ENCODE measurements around the gene DEFB114.

Gene DEFB114

GRCh38 chr6:49937811-49938210, 26.2 kb downstream of the DEFB114 start:
- Histone ChIP-seq H3K4me1 (ENCODE audit: insufficient read depth, insufficient read length) (no peaks in the 10 kb centered on the region), H3K9ac (ENCODE audit: insufficient read length, low read depth) (no peak overlapping the region), H3K9me3 (ENCODE audit: insufficient read depth, low read length) (no peaks in the 10 kb centered on the region), H3K36me3 (ENCODE audit: insufficient read depth, insufficient read length, low read length) (no peaks in the 10 kb centered on the region), H3K27me3 (ENCODE audit: insufficient read depth, insufficient read length) (no peaks in the 10 kb centered on the region), H3K4me3 (ENCODE audit: insufficient read length, low read depth) (no peak overlapping the region)
- TF ChIP-seq SUZ12 (IDR thresholded peaks at IDR 0.05; ENCODE audit: extremely low read depth, insufficient read depth, insufficient read length) (no peak), ZNF274 (IDR thresholded peaks at IDR 0.05; ENCODE audit: low read depth, low read length) (no peak), YY1 (IDR thresholded peaks at IDR 0.05; ENCODE audit: insufficient read depth, insufficient read length) (no peak)
- DNase-seq (ENCODE audit: low read depth, low spot score), result no peak

- no peaks in the 10 kb centered on the region for H3K4me1 ChIP-seq (ENCODE audit: insufficient read depth, insufficient read length)
Measured at GRCh38 chr6:49937017-49937416, 26.9 kb downstream of the DEFB114 start.

GRCh38 chr6:49935387-49935786, 28.6 kb downstream of the DEFB114 start:
- Histone ChIP-seq H3K9me3 (ENCODE audit: insufficient read depth, low read length) (no peaks in the 10 kb centered on the region), H3K4me1 (ENCODE audit: insufficient read depth, insufficient read length) (no peaks in the 10 kb centered on the region), H3K4me3 (ENCODE audit: insufficient read length, low read depth) (no peak overlapping the region), H3K27me3 (ENCODE audit: insufficient read depth, insufficient read length) (no peaks in the 10 kb centered on the region), H3K9ac (ENCODE audit: insufficient read length, low read depth) (no peak overlapping the region), H3K36me3 (ENCODE audit: insufficient read depth, insufficient read length, low read length) (no peaks in the 10 kb centered on the region)
- TF ChIP-seq YY1 (IDR thresholded peaks at IDR 0.05; ENCODE audit: insufficient read depth, insufficient read length), result no peak
- no peak for TF ChIP-seq SUZ12 (IDR thresholded peaks at IDR 0.05; ENCODE audit: extremely low read depth, insufficient read depth, insufficient read length)
- TF ChIP-seq ZNF274 (IDR thresholded peaks at IDR 0.05; ENCODE audit: low read depth, low read length), result no peak
- no peak for DNase-seq (ENCODE audit: low read depth, low spot score)

More at GRCh38 chr6:49937017-49937416, 26.9 kb downstream of the DEFB114 start:
- H3K9me3 ChIP-seq (ENCODE audit: insufficient read depth, low read length), result no peaks in the 10 kb centered on the region
- TF ChIP-seq ZNF274 (IDR thresholded peaks at IDR 0.05; ENCODE audit: low read depth, low read length) (no peak), YY1 (IDR thresholded peaks at IDR 0.05; ENCODE audit: insufficient read depth, insufficient read length) (no peak), SUZ12 (IDR thresholded peaks at IDR 0.05; ENCODE audit: extremely low read depth, insufficient read depth, insufficient read length) (no peak)
- no peaks in the 10 kb centered on the region for H3K36me3 ChIP-seq (ENCODE audit: insufficient read depth, insufficient read length, low read length)
- no peak for DNase-seq (ENCODE audit: low read depth, low spot score)
- no peak overlapping the region for H3K9ac ChIP-seq (ENCODE audit: insufficient read length, low read depth)
- no peak overlapping the region for H3K4me3 ChIP-seq (ENCODE audit: insufficient read length, low read depth)
- H3K27me3 ChIP-seq (ENCODE audit: insufficient read depth, insufficient read length), result no peaks in the 10 kb centered on the region

- Histone ChIP-seq H3K36me3 (ENCODE audit: insufficient read depth, insufficient read length, low read length) (no peaks in the 10 kb centered on the region), H3K4me1 (ENCODE audit: insufficient read depth, insufficient read length) (no peaks in the 10 kb centered on the region), H3K9ac (ENCODE audit: insufficient read length, low read depth) (no peak overlapping the region), H3K27me3 (ENCODE audit: insufficient read depth, insufficient read length) (no peaks in the 10 kb centered on the region), H3K9me3 (ENCODE audit: insufficient read depth, low read length) (no peaks in the 10 kb centered on the region), H3K4me3 (ENCODE audit: insufficient read length, low read depth) (no peak overlapping the region)
- DNase-seq (ENCODE audit: low read depth, low spot score), result no peak
- TF ChIP-seq SUZ12 (IDR thresholded peaks at IDR 0.05; ENCODE audit: extremely low read depth, insufficient read depth, insufficient read length) (no peak), ZNF274 (IDR thresholded peaks at IDR 0.05; ENCODE audit: low read depth, low read length) (no peak), YY1 (IDR thresholded peaks at IDR 0.05; ENCODE audit: insufficient read depth, insufficient read length) (no peak)
Measured at GRCh38 chr6:49934770-49935169, 29.2 kb downstream of the DEFB114 start.

GRCh38 chr6:49933526-49933925, 30.4 kb downstream of the DEFB114 start:
- Histone ChIP-seq H3K9me3 (ENCODE audit: insufficient read depth, low read length) (no peaks in the 10 kb centered on the region), H3K4me1 (ENCODE audit: insufficient read depth, insufficient read length) (no peaks in the 10 kb centered on the region), H3K4me3 (ENCODE audit: insufficient read length, low read depth) (no peak overlapping the region), H3K9ac (ENCODE audit: insufficient read length, low read depth) (no peak overlapping the region), H3K36me3 (ENCODE audit: insufficient read depth, insufficient read length, low read length) (no peaks in the 10 kb centered on the region), H3K27me3 (ENCODE audit: insufficient read depth, insufficient read length) (no peaks in the 10 kb centered on the region)
- no peak for TF ChIP-seq ZNF274 (IDR thresholded peaks at IDR 0.05; ENCODE audit: low read depth, low read length)
- no peak for TF ChIP-seq YY1 (IDR thresholded peaks at IDR 0.05; ENCODE audit: insufficient read depth, insufficient read length)
- TF ChIP-seq SUZ12 (IDR thresholded peaks at IDR 0.05; ENCODE audit: extremely low read depth, insufficient read depth, insufficient read length), result no peak
- DNase-seq (ENCODE audit: low read depth, low spot score), result no peak

- Histone ChIP-seq H3K9me3 (ENCODE audit: insufficient read depth, low read length) (no peaks in the 10 kb centered on the region), H3K36me3 (ENCODE audit: insufficient read depth, insufficient read length, low read length) (no peaks in the 10 kb centered on the region), H3K4me1 (ENCODE audit: insufficient read depth, insufficient read length) (no peaks in the 10 kb centered on the region), H3K9ac (ENCODE audit: insufficient read length, low read depth) (no peak overlapping the region), H3K27me3 (ENCODE audit: insufficient read depth, insufficient read length) (no peaks in the 10 kb centered on the region), H3K4me3 (ENCODE audit: insufficient read length, low read depth) (no peak overlapping the region)
- TF ChIP-seq SUZ12 (IDR thresholded peaks at IDR 0.05; ENCODE audit: extremely low read depth, insufficient read depth, insufficient read length) (no peak), YY1 (IDR thresholded peaks at IDR 0.05; ENCODE audit: insufficient read depth, insufficient read length) (no peak), ZNF274 (IDR thresholded peaks at IDR 0.05; ENCODE audit: low read depth, low read length) (no peak)
- DNase-seq (ENCODE audit: low read depth, low spot score), result no peak
Measured at GRCh38 chr6:49929340-49929739, 34.6 kb downstream of the DEFB114 start.

GRCh38 chr6:49923826-49924225, 40.1 kb downstream of the DEFB114 start:
- H3K4me1 ChIP-seq (ENCODE audit: insufficient read depth, insufficient read length), result no peaks in the 10 kb centered on the region
- H3K36me3 ChIP-seq (ENCODE audit: insufficient read depth, insufficient read length, low read length), result no peaks in the 10 kb centered on the region
- peak; percentile 15 for DNase-seq (ENCODE audit: low read depth, low spot score)
- H3K4me3 ChIP-seq (ENCODE audit: insufficient read length, low read depth), result no peak overlapping the region
- TF ChIP-seq SUZ12 (IDR thresholded peaks at IDR 0.05; ENCODE audit: extremely low read depth, insufficient read depth, insufficient read length), result no peak
- no peak for TF ChIP-seq ZNF274 (IDR thresholded peaks at IDR 0.05; ENCODE audit: low read depth, low read length)
- TF ChIP-seq YY1 (IDR thresholded peaks at IDR 0.05; ENCODE audit: insufficient read depth, insufficient read length), result no peak
- H3K27me3 ChIP-seq (ENCODE audit: insufficient read depth, insufficient read length), result no peaks in the 10 kb centered on the region
- H3K9me3 ChIP-seq (ENCODE audit: insufficient read depth, low read length), result no peaks in the 10 kb centered on the region
- no peak overlapping the region for H3K9ac ChIP-seq (ENCODE audit: insufficient read length, low read depth)
